K562 (cell line): ENCODE results near the gene STYXL1. TPM values are rescaled to one million over a fixed set of nuclear protein-coding genes. Genes with fewer than 3 reads are reported as not detected.

ENCODE experiments used
- CBFB ChIP-seq: sonication (generic); formaldehyde crosslinking; IDR thresholded peaks from 2 replicates; pipeline ENCODE4 v1.4.0; 2020; ENCODE audit warnings: mild to moderate bottlenecking, missing genetic modification reagents
- CBX2 ChIP-seq: fragments of 200-600 bp; sonication (generic); IDR thresholded peaks from one replicate; pipeline ENCODE4 v1.6.1; 2012; ENCODE audit warnings: mild to moderate bottlenecking, low read length, inconsistent platforms; ENCODE audit not compliant: insufficient read depth, poor library complexity, severe bottlenecking
- GABPA ChIP-seq: fragments of 200-800 bp; sonication (Bioruptor generic); conservative IDR thresholded peaks from 2 replicates; pipeline ENCODE4 v1.6.1; 2016; ENCODE audit warnings: low read depth, missing genetic modification characterization, missing compliant biosample characterization
- KAT7 ChIP-seq: sonication (generic); formaldehyde crosslinking; IDR thresholded peaks from 2 replicates; pipeline ENCODE4 v1.8.0; 2022; ENCODE audit warnings: missing genetic modification reagents, mild to moderate bottlenecking, borderline replicate concordance
- MAFF ChIP-seq: IDR thresholded peaks from 2 replicates; pipeline ENCODE4 v1.6.1; 2012; ENCODE audit warnings: low read length, improper control_type of control experiment
- MECOM ChIP-seq: fragments of 250-450 bp; sonication (Bioruptor Pico); IDR thresholded peaks from 2 replicates; pipeline ENCODE4 v1.8.0; 2022; ENCODE audit warnings: inconsistent platforms
- MXI1 ChIP-seq: IDR thresholded peaks from 2 replicates; pipeline ENCODE4 v1.6.1; 2011; ENCODE audit warnings: low read depth, mild to moderate bottlenecking, improper control_type of control experiment, low read length
- MYBL2 ChIP-seq, 2 experiments: fragments of 450-650 bp in 1 of 2; sonication (generic) in 1 of 2; formaldehyde crosslinking in 1 of 2; IDR thresholded peaks; 2 replicates each; pipeline versions ENCODE4 v1.6.1 to v1.8.1; 2017 to 2022; ENCODE audit warnings: borderline replicate concordance in 1 of 2, inconsistent platforms in 1 of 2, low read depth in 1 of 2, mild to moderate bottlenecking in 1 of 2, missing genetic modification reagents in 1 of 2, moderate library complexity in 1 of 2
- POLR2A ChIP-seq: fragments of 450-650 bp; conservative IDR thresholded peaks from 2 replicates; pipeline ENCODE4 v1.6.1; 2016
- SIX5 ChIP-seq, 2 experiments: IDR thresholded peaks; 2 replicates each; pipeline ENCODE4 v1.6.1; 2011; ENCODE audit warnings: low read length in 2 of 2, borderline replicate concordance in 1 of 2, low read depth in 1 of 2, mild to moderate bottlenecking in 1 of 2, moderate library complexity in 1 of 2; ENCODE audit not compliant: insufficient read depth in 1 of 2
- ZBTB33 ChIP-seq: sonication (generic); formaldehyde crosslinking; IDR thresholded peaks from 2 replicates; pipeline ENCODE4 v1.8.1; 2023; ENCODE audit warnings: mild to moderate bottlenecking, missing genetic modification reagents
- ZNF655 ChIP-seq: fragments of 250-450 bp; sonication (Bioruptor Pico); IDR thresholded peaks from 2 replicates; pipeline ENCODE4 v1.5.0; 2021
- ZNF696 ChIP-seq: fragments of 250-450 bp; sonication (Bioruptor Pico); conservative IDR thresholded peaks from 2 replicates; pipeline ENCODE4 v1.4.0; 2020; ENCODE audit warnings: mild to moderate bottlenecking, moderate library complexity
- polyA plus RNA-seq, 8 experiments: library from polyadenylated mRNA; depleted of rRNA in 4 of 8; stranded (reverse) in 5 of 8; unstranded in 3 of 8; fragments of >200 nt; fragmentation: Nextera tagmentation in 2 of 8; fragmentation: Illumina TruSeq in 1 of 8; extraction: Ambion mirVana in 2 of 8; extraction: Trizol in 1 of 8; gene quantifications; 2 replicates each; pipeline versions ENCODE4 v1.2.1 to v1.2.3, GENCODE V29; 2011 to 2014; ENCODE audit warnings: inconsistent platforms in 1 of 8, missing spikeins in 1 of 8
- total RNA-seq, 7 experiments: library from RNA; depleted of rRNA in 6 of 7; stranded (reverse); fragments of >200 nt in 6 of 7; fragmentation: Illumina TruSeq in 2 of 7; extraction: Trizol in 2 of 7; gene quantifications; 2 replicates each; pipeline versions ENCODE4 v1.2.1 to v1.2.3, GENCODE V29; 2011 to 2021; ENCODE audit warnings: low replicate concordance in 1 of 7
- TF ChIP-seq, protein P1 (sequence below), 2 experiments: IDR thresholded peaks; 2 replicates each; pipeline ENCODE4 v1.6.1; 2011; ENCODE audit warnings: borderline replicate concordance in 1 of 2, control low read depth in 1 of 2, low read depth in 1 of 2, low read length in 1 of 2, mild to moderate bottlenecking in 1 of 2, mixed read lengths in 1 of 2, moderate library complexity in 1 of 2; ENCODE audit not compliant: insufficient read depth in 1 of 2, insufficient read length in 1 of 2, poor library complexity in 1 of 2, severe bottlenecking in 1 of 2; ENCODE audit errors: extremely low read depth in 1 of 2
- TF ChIP-seq, protein P2 (sequence below), 3 experiments: fragments of 200-800 bp in 1 of 3; sonication (Bioruptor generic) in 1 of 3; sonication (generic) in 1 of 3; formaldehyde crosslinking in 1 of 3; IDR thresholded peaks; 2 replicates each; pipeline versions ENCODE4 v1.6.1 to v1.8.0; 2016 to 2022; ENCODE audit warnings: mild to moderate bottlenecking in 2 of 3, missing compliant biosample characterization in 2 of 3, missing genetic modification characterization in 2 of 3, missing genetic modification reagents in 1 of 3
- TF ChIP-seq, protein P3 (sequence below): fragments of 450-650 bp; formaldehyde crosslinking; conservative IDR thresholded peaks from 2 replicates; pipeline ENCODE4 v1.4.0; 2022; ENCODE audit warnings: mild to moderate bottlenecking, missing genetic modification characterization
- TF ChIP-seq, protein P4 (sequence below), 2 experiments: fragments of 450-650 bp in 1 of 2; sonication (generic) in 1 of 2; formaldehyde crosslinking; conservative IDR thresholded peaks; 2 replicates each; pipeline versions ENCODE4 v1.4.0 to v1.8.1; 2020 to 2022; ENCODE audit warnings: mild to moderate bottlenecking in 1 of 2, missing genetic modification reagents in 1 of 2

Gene STYXL1
- total and polyA plus RNA-seq, 9 of the 15 experiments (the other 6 are each of a cell fraction or from before 2014, with no cell fraction given) = 36.5 to 97.2 (median 49.9) TPM

DNA sequence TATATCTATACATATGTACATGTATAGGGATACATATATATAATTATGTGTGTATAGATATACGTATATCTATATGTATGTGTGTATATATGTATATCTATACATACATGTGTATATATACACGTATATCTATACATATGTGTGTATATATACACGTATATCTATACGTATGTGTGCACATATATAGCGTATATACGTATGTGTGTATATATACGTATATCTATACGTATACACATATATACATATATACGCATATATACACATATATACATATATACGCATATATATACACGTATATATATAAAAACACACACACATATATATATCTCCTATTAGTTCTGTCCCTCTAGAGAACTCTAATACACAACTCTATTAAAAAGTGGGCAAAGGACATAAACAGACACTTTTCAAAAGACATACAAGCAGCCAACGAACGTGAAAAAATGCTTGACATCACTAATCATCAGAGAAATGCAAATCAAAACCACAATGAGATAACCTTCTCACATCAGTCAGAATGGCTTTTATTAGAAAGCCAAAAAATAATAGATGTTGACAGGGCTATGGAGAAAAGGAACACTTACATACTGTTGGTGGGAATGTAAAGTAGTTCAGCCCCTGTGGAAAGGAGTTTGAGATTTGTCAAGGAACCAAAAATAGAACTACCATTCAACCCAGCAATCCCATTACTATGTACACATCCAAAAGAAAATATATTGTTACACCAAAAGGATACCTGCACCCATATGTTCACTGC, 31.4 kb downstream of the STYXL1 start (continued):
- TF ChIP-seq, protein P1, sequence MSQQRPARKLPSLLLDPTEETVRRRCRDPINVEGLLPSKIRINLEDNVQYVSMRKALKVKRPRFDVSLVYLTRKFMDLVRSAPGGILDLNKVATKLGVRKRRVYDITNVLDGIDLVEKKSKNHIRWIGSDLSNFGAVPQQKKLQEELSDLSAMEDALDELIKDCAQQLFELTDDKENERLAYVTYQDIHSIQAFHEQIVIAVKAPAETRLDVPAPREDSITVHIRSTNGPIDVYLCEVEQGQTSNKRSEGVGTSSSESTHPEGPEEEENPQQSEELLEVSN (IDR thresholded peaks at IDR 0.05; ENCODE audit: borderline replicate concordance in 1 of 2, extremely low read depth in 1 of 2, insufficient read depth in 1 of 2, insufficient read length in 1 of 2, low read depth in 1 of 2, low read length in 1 of 2, poor library complexity in 1 of 2, severe bottlenecking in 1 of 2) = no peak
- TF ChIP-seq, protein P2, sequence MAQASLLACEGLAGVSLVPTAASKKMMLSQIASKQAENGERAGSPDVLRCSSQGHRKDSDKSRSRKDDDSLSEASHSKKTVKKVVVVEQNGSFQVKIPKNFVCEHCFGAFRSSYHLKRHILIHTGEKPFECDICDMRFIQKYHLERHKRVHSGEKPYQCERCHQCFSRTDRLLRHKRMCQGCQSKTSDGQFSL (CRISPR knock-in tag; IDR thresholded peaks at IDR 0.05) = no peak
- TF ChIP-seq, protein P2 (tag; IDR thresholded peaks at IDR 0.05) = no peak
- TF ChIP-seq GABPA (tag) (no peak), POLR2A (no peak), ZNF655 (no peak), KAT7 (CRISPR knock-in tag) (no peak), CBFB (CRISPR knock-in tag) (no peak), ZNF696 (CRISPR knock-in tag) (no peak), ZBTB33 (CRISPR knock-in tag) (no peak), MXI1 (no peak), SIX5 (IDR thresholded peaks at IDR 0.05; ENCODE audit: borderline replicate concordance in 1 of 2, insufficient read depth in 1 of 2, low read depth in 1 of 2, low read length in 2 of 2) (no peak), MYBL2 (IDR thresholded peaks at IDR 0.05; ENCODE audit: low read depth) (no peak), MYBL2 (CRISPR knock-in tag; IDR thresholded peaks at IDR 0.05; ENCODE audit: borderline replicate concordance) (no peak), MAFF (no peak), CBX2 (no peak), MECOM (peak; percentile 66; the same call in 1 of the 2 replicates)
- TF ChIP-seq, protein P3, sequence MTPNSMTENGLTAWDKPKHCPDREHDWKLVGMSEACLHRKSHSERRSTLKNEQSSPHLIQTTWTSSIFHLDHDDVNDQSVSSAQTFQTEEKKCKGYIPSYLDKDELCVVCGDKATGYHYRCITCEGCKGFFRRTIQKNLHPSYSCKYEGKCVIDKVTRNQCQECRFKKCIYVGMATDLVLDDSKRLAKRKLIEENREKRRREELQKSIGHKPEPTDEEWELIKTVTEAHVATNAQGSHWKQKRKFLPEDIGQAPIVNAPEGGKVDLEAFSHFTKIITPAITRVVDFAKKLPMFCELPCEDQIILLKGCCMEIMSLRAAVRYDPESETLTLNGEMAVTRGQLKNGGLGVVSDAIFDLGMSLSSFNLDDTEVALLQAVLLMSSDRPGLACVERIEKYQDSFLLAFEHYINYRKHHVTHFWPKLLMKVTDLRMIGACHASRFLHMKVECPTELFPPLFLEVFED (CRISPR knock-in tag) = no peak
- TF ChIP-seq, protein P4, sequence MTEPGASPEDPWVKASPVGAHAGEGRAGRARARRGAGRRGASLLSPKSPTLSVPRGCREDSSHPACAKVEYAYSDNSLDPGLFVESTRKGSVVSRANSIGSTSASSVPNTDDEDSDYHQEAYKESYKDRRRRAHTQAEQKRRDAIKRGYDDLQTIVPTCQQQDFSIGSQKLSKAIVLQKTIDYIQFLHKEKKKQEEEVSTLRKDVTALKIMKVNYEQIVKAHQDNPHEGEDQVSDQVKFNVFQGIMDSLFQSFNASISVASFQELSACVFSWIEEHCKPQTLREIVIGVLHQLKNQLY (CRISPR knock-in tag; conservative IDR thresholded peaks at IDR 0.05) = no peak
